Small intestine (tissue), 7 donors: Measurements from ENCODE around the gene BEST1. TPM values are rescaled to one million over a fixed set of nuclear protein-coding genes. Genes with fewer than 3 reads are reported as not detected.

Experiments used
- DNase-seq, 2 donors: peaks; one replicate each; pipeline versions ENCODE4 v3.0.0 to v3.0.0-alpha.2; 2013
- FAIRE-seq: peaks from 2 replicates; lab custom pipeline; 2012; peaks lifted over from hg19 to GRCh38; lab: Jason Lieb, UNC
- H3K27ac ChIP-seq, 3 donors: one replicate each; pipeline ENCODE4 v1.5.1; 2013; ENCODE audit warnings: low read length in 2 of 3, mild to moderate bottlenecking in 2 of 3, control low read depth in 1 of 3, inconsistent platforms in 1 of 3, low read depth in 1 of 3, moderate library complexity in 1 of 3
- H3K27me3 ChIP-seq, 3 donors: one replicate each; pipeline ENCODE4 v1.6.1; 2013; ENCODE audit warnings: low read length in 3 of 3, inconsistent platforms in 1 of 3; ENCODE audit not compliant: control insufficient read depth in 3 of 3, insufficient read depth in 3 of 3
- H3K36me3 ChIP-seq, 3 donors: one replicate each; pipeline ENCODE4 v1.6.1; 2013; ENCODE audit warnings: low read length in 3 of 3, inconsistent platforms in 1 of 3, low read depth in 1 of 3, mild to moderate bottlenecking in 1 of 3, moderate library complexity in 1 of 3; ENCODE audit not compliant: control insufficient read depth in 3 of 3, insufficient read depth in 2 of 3
- H3K4me1 ChIP-seq, 3 donors: one replicate each; pipeline ENCODE4 v1.6.1; 2013; ENCODE audit warnings: low read length in 2 of 3, inconsistent platforms in 1 of 3, low read depth in 1 of 3, mild to moderate bottlenecking in 1 of 3, moderate library complexity in 1 of 3; ENCODE audit not compliant: control insufficient read depth in 3 of 3, insufficient read depth in 2 of 3
- H3K4me3 ChIP-seq, 3 donors: one replicate each; pipeline ENCODE4 v1.5.1; 2013; ENCODE audit warnings: low read length in 3 of 3, control low read depth in 1 of 3, inconsistent platforms in 1 of 3, low read depth in 1 of 3, mild to moderate bottlenecking in 1 of 3, moderate library complexity in 1 of 3
- H3K9me3 ChIP-seq, 2 donors: one replicate each; pipeline ENCODE4 v1.6.1; 2013; ENCODE audit warnings: low read depth in 1 of 2, low read length in 1 of 2; ENCODE audit not compliant: control insufficient read depth in 2 of 2, insufficient read depth in 1 of 2
- WGBS, 3 donors: extraction: QIAGEN DNeasy Blood & Tissue Kit; methylation state at CpG; one replicate each; pipeline ENCODE4 v1.1.7; 2013; 5-methylcytosine and 5-hydroxymethylcytosine counted together
- polyA plus RNA-seq, 4 donors: library from polyadenylated mRNA; stranded (reverse) in 3 of 4; unstranded in 1 of 4; fragments of 200-250 nt in 3 of 4; fragments of 120-200 nt in 1 of 4; gene quantifications; one replicate each; pipeline versions ENCODE4 v1.2.1 to v1.2.3, GENCODE V29; 2013
- donor health status: healthy with polysubstance abuse.
- donor health status: control.
- donor health status: control.
- donor health status: Bipolar disorder and iron deficiency.
- donor health status: healthy.

The BEST1 gene
- polyA plus RNA-seq, 4 donors = 2.7 to 4.7 (median 3.9) TPM

DNA sequence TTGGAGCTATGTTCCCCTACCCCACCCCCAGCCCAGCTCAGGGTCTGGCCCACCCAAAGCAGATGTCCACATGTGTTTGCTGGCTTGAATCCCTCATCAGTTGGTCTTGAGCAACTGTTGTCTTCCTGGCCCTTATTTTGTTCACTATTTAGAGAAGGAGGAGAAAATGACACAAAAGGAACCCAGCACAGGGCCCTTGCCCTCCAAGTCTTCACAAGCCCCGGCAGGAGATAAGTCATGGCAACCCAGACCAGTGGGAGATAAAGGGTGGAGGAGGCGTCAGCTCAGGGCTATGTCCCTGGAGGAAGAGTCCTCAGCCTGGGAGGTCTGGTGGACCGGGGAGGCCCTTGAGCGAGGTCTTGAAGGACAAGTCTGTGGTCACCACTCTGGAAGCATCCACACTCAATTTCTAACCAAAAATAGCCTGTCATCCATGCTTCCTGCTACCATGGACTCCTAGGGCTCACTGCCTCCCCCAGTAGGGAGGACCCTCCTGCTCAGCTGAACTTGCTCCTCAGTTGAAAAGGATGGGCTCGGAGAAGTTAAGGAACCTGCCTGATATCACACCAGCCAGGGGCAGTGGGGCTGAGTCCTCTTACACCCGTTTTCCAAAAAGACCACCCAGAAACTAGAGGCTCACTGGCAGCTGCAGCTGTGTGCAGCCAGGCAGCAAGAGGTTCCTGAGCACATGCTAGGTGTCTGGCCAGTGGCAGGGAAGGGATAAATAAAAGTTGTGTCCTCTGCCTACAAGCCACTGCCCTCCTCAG is 31.0 kb upstream of the BEST1 start:
- Histone ChIP-seq H3K4me3 (peak overlapping the region in 1 of 3 donors; percentile 55), H3K4me1 (peaks cover 0 to 58% (median 0%) of the 10 kb centered on the region in 3 donors), H3K9me3 (no peaks in the 10 kb centered on the region), H3K27me3 (peaks cover 0 to 26% (median 0%) of the 10 kb centered on the region in 3 donors), H3K27ac (peak overlapping the region in 1 of 3 donors; percentile 33), H3K36me3 (no peaks in the 10 kb centered on the region)
- DNase-seq (no peak), FAIRE-seq (no peak)
- WGBS, 3 donors = 66 to 75% (median 70%) methylated on average over 6 of the region's 6 CpGs

DNA sequence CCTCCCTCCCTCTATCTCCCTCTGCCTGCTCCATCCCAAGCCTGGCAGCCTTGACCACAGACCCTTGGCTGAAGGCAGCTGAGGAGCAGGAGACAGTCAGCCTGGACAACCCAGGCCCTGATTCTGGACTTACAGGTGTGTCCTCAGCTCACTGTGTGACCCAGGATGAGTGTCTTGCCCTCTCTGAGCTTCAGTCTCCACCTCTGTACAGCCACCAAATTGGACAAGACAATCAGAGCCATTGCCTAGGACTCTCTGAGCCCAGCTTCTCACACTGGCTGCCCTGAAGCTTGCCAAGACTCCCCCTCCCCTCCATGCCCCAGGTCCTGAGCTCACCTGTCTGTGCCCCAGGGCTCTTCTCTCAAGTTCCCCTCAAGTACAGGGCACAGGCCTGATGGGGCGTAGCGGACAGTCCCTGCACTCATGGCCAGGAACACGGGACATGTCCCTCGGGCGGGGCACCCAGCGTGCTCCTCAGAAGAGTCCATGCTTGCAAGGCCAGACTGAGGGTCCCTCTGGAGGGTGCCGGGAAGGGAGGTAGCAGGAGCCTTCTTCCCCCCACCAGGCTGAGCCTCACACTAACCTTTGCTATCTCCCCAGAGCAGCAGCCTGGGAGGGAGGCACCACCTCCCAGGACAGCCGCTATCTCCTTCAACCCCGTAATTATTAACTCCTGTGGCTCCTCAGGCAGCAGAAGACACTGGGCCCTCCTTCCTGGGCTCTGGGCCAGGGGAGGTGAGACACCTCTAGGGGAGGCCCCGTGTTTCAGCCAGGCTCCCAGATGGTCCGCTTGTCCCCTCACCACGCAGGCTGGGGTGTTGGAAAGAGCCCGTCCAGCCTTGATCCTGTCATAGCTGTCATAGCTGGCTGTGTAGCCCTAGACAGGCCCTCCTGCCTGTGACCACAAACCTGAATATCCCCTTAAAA is 30.2 kb upstream of the BEST1 start:
- H3K27me3 ChIP-seq = peaks cover 0 to 26% (median 0%) of the 10 kb centered on the region in 3 donors
- DNase-seq (peak; percentile 22 to 88), FAIRE-seq (no peak)
- peaks cover 0 to 62% (median 0%) of the 10 kb centered on the region in 3 donors for H3K4me1 ChIP-seq
- peak overlapping the region in 2 of 3 donors; percentile 33 to 62 for H3K27ac ChIP-seq
- H3K9me3 ChIP-seq = no peaks in the 10 kb centered on the region
- peak overlapping the region in 1 of 3 donors; percentile 55 for H3K4me3 ChIP-seq
- H3K36me3 ChIP-seq = no peaks in the 10 kb centered on the region
- WGBS, 3 donors = 23 to 64% (median 42%) methylated on average over 12 to 13 of the region's 13 CpGs

DNA sequence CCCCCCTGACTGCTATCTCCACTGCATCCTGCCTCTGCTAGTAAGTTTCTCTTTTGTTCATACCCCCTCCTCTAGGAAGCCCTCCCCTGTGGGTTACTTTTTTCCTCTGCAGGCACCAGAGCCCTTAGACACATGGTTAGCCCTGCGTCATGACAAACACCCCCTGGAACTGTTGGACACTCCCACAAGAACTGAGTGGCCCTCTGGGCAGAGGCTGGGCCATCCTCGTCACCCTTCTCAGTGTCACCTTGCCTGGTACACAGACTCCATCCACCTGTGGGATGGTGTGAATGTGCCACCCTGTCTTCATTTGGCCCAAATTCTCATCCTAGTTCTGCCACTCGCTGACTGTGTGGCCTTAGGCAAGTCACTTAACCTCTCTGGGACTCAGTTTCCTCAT is 28.7 kb upstream of the BEST1 start:
- no peaks in the 10 kb centered on the region for H3K36me3 ChIP-seq
- H3K4me3 ChIP-seq = no peak overlapping the region
- no peak overlapping the region for H3K27ac ChIP-seq
- 75 to 85% (median 85%) methylated on average over 3 of the region's 3 CpGs for whole genome bisulfite sequencing, 3 donors
- DNase-seq (no peak), FAIRE-seq (no peak)
- peaks cover 0 to 62% (median 0%) of the 10 kb centered on the region in 3 donors for H3K4me1 ChIP-seq
- H3K27me3 ChIP-seq = peaks cover 0 to 23% (median 0%) of the 10 kb centered on the region in 3 donors
- no peaks in the 10 kb centered on the region for H3K9me3 ChIP-seq

DNA sequence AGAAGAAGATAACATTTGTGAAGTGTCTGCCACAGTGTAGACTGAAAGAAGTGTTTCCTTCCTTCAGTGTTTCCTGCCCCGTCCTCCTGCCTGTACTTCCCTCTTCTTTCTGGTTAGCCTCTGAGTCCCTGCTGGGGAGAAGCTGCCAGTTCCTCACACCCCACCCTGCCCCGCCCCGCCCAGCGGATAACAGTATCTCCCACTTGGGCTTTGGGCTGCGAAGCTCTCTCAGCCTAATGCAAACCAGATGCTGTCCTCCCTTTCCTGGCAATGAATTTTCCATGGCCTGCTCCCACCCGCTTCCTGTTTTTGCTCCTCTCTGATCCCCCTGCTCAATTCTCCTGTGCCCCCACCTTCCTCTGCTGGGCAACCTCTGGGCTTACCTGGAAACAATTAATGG is 27.6 kb upstream of the BEST1 start:
- H3K4me1 ChIP-seq = peaks cover 0 to 62% (median 0%) of the 10 kb centered on the region in 3 donors
- peaks cover 0 to 18% (median 0%) of the 10 kb centered on the region in 3 donors for H3K27me3 ChIP-seq
- 23 to 32% (median 31%) methylated on average over 6 of the region's 6 CpGs for WGBS, 3 donors
- H3K4me3 ChIP-seq = no peak overlapping the region
- DNase-seq = peak in 1 of 2 donors; percentile 52
- H3K36me3 ChIP-seq = no peaks in the 10 kb centered on the region
- H3K9me3 ChIP-seq = no peaks in the 10 kb centered on the region
- FAIRE-seq = no peak
- H3K27ac ChIP-seq = peak overlapping the region in 2 of 3 donors; percentile 89 to 90

DNA sequence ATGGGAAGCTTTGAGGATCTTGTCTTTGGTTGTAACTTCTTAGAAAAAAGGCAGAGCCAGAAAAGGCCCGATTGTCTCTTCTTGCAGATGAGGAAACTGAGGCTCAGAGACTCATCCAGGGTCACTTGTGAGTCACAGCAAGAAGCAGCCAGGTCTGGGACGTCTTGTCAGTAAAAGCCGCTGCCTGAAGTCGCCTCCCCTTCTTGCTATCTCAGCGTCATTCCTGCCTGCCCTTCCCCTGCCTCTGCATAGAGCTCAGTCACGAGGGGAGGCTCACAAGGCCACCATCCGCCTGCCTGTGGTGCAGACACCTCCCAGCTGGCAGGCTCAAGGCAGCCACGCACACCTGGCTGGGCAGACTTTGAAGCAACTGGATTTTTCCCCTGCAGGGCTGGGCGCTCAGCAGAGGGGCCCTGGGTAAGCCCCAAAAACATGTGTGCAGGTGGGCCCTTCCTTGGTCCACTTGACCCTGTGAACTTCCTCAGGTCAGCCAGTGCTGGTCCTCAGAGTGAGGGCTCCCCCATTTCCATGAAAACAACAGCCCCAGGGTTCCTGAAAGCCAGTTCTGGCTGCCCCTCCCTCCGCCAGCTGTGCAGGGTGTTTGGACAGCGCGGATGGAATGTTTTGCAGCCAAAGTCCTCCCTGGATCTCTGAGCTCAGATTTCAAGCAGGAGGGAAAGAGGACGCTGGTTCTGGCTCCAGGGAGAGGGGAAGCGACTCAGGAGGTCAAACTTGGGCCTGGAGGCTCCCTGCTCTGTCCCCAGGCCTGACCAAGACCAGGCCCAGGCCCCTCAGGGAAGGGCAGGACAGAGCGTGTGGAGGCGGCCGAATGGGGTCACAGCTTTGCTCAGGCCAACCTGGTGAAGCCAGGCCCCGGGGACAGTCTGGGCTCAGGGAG is 26.7 kb upstream of the BEST1 start:
- Histone ChIP-seq H3K4me3 (no peak overlapping the region), H3K9me3 (no peaks in the 10 kb centered on the region), H3K27me3 (peaks cover 0 to 9% (median 0%) of the 10 kb centered on the region in 3 donors), H3K36me3 (no peaks in the 10 kb centered on the region), H3K27ac (peak overlapping the region in 2 of 3 donors; percentile 89 to 90), H3K4me1 (peaks cover 0 to 53% (median 0%) of the 10 kb centered on the region in 3 donors)
- FAIRE-seq (no peak), DNase-seq (peak; percentile 39 to 94)
- 24 to 36% (median 28%) methylated on average over 18 of the region's 18 CpGs for WGBS, 3 donors

DNA sequence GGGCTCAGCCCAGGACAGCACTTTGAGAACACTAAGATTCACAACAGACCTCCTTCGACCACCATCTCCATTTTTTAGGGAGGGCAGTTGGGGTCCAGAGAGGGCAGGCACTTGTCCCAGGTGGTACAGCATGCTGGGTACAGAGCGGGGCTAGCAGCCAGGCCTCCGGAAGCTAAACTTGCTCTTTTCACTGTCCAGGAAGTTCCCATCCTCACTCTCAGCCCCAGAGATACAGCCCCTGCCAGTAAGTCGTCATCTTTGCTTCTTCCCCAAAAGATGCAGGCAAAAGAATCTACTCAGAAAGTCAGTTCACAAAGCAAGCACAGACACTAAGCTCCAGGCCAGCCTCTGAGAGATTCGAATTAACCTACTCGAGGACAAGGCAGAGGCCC is 26.1 kb upstream of the BEST1 start:
- Histone ChIP-seq H3K27me3 (peaks cover 0 to 4% (median 0%) of the 10 kb centered on the region in 3 donors), H3K4me3 (no peak overlapping the region), H3K4me1 (peaks cover 0 to 47% (median 0%) of the 10 kb centered on the region in 3 donors), H3K36me3 (no peaks in the 10 kb centered on the region), H3K27ac (peak overlapping the region in 2 of 3 donors; percentile 89 to 90), H3K9me3 (no peaks in the 10 kb centered on the region)
- FAIRE-seq (no peak), DNase-seq (no peak)
- WGBS, 3 donors = 63 to 77% (median 67%) methylated on average over 6 of the region's 6 CpGs

DNA sequence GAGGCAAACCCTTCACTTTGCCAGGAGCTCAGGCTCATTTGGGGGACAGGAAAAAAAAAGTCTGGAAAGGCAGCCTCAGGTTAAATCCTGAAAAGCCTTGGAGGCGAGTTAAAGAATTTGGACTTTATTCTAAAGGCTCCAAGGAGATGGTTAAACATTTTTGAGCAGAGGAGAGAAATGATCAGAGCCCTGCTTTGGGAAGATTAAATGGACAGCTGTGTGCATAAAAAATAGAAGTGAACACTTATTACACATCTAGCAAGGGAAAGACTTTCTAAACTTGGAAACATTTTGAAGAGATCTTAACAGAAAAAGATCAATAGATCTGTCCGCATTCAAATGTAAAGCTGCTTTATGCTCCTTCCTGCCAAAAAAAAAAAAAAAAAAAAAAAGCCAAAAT is 24.4 kb upstream of the BEST1 start:
- 78 to 84% (median 80%) methylated on average over 2 of the region's 2 CpGs for WGBS, 3 donors
- no peak overlapping the region for H3K27ac ChIP-seq
- no peaks in the 10 kb centered on the region for H3K27me3 ChIP-seq
- peaks cover 0 to 31% (median 0%) of the 10 kb centered on the region in 3 donors for H3K4me1 ChIP-seq
- no peaks in the 10 kb centered on the region for H3K36me3 ChIP-seq
- FAIRE-seq (no peak), DNase-seq (no peak)
- H3K4me3 ChIP-seq = no peak overlapping the region
- no peaks in the 10 kb centered on the region for H3K9me3 ChIP-seq
